Parathyroid adenoma (tissue), 2 donors: ENCODE results near the gene MT1X.
"Not testable (repeated sequence)": the region's sequence is repeated elsewhere in the genome, so short reads cannot be mapped to it uniquely, and the experiment has no call there.

Source experiments
- H2AFZ ChIP-seq: fragments of 300-600 bp; sonication (generic); one replicate; pipeline ENCODE4 v1.7.0; 2017; ENCODE audit warnings: antibody characterized with exemption, mild to moderate bottlenecking
- H3K27ac ChIP-seq: fragments of 300-600 bp; sonication (generic); one replicate; pipeline ENCODE4 v1.7.0; 2017
- H3K27me3 ChIP-seq: fragments of 300-600 bp; sonication (generic); one replicate; pipeline ENCODE4 v1.7.0; 2017; ENCODE audit warnings: low read length; ENCODE audit not compliant: control insufficient read depth, insufficient read depth
- H3K36me3 ChIP-seq: fragments of 300-600 bp; sonication (generic); one replicate; pipeline ENCODE4 v1.7.0; 2017; ENCODE audit warnings: low read length; ENCODE audit not compliant: control insufficient read depth, insufficient read depth
- H3K4me1 ChIP-seq: fragments of 300-600 bp; sonication (generic); one replicate; pipeline ENCODE4 v1.7.0; 2017; ENCODE audit warnings: control low read depth
- H3K4me2 ChIP-seq: fragments of 300-600 bp; sonication (generic); one replicate; pipeline ENCODE4 v1.7.0; 2017; ENCODE audit warnings: low read length
- H3K4me3 ChIP-seq: fragments of 300-600 bp; sonication (generic); one replicate; pipeline ENCODE4 v1.7.0; 2017; ENCODE audit warnings: low read depth, low read length
- H3K79me2 ChIP-seq: fragments of 300-600 bp; sonication (generic); one replicate; pipeline ENCODE4 v1.7.0; 2017; ENCODE audit warnings: control low read depth
- H3K9ac ChIP-seq: fragments of 300-600 bp; sonication (generic); one replicate; pipeline ENCODE4 v1.7.0; 2017; ENCODE audit warnings: mild to moderate bottlenecking
- H3K9me3 ChIP-seq: fragments of 300-600 bp; sonication (generic); one replicate; pipeline ENCODE4 v1.7.0; 2017; ENCODE audit warnings: low read length; ENCODE audit not compliant: control insufficient read depth
- CTCF ChIP-seq: fragments of 300-600 bp; sonication (generic); IDR thresholded peaks from one replicate; pipeline ENCODE4 v1.7.0; 2017; ENCODE audit warnings: antibody characterized with exemption, mild to moderate bottlenecking
- donor health status: primary hyperparathyroidism.

MT1X gene

GRCh38 chr16:56669005-56669839 is 13.0 kb upstream of the MT1X start, which contains the start of gene MT1H:
TSS of gene MT1H (plus strand) at chr16:56669814. CDS start at chr16:56669885, 71 bp downstream.
- no peaks in the 10 kb centered on the region for H3K9me3 ChIP-seq
- no peak within 1 kb of the TSS for H2AFZ ChIP-seq
- H3K27me3 ChIP-seq, result peaks cover 2% of the 10 kb centered on the region
- H3K9ac ChIP-seq, result no peak within 1 kb of the TSS
- H3K4me1 ChIP-seq, result no peaks in the 10 kb centered on the region
- no peak within 1 kb of the TSS for H3K27ac ChIP-seq
- no peaks in the 10 kb centered on the region for H3K79me2 ChIP-seq
- no peak for TF ChIP-seq CTCF
- H3K4me3 ChIP-seq, result no peak within 1 kb of the TSS
- no peaks in the 10 kb centered on the region for H3K36me3 ChIP-seq
- no peak within 1 kb of the TSS for H3K4me2 ChIP-seq

GRCh38 chr16:56669840-56670619 is 12.2 kb upstream of the MT1X start:
- Histone ChIP-seq H3K79me2 (no peaks in the 10 kb centered on the region), H3K4me1 (no peaks in the 10 kb centered on the region), H2AFZ (no peak overlapping the region), H3K27ac (no peak overlapping the region), H3K4me2 (no peak overlapping the region), H3K4me3 (no peak overlapping the region), H3K9me3 (no peaks in the 10 kb centered on the region), H3K9ac (no peak overlapping the region), H3K36me3 (no peaks in the 10 kb centered on the region), H3K27me3 (peaks cover 2% of the 10 kb centered on the region)
- no peak for TF ChIP-seq CTCF

GRCh38 chr16:56670620-56670934 is 11.7 kb upstream of the MT1X start:
- Histone ChIP-seq H3K4me1 (no peaks in the 10 kb centered on the region), H3K9ac (no peak overlapping the region), H2AFZ (no peak overlapping the region), H3K27ac (no peak overlapping the region), H3K9me3 (no peaks in the 10 kb centered on the region), H3K79me2 (no peaks in the 10 kb centered on the region), H3K4me2 (no peak overlapping the region), H3K27me3 (peaks cover 2% of the 10 kb centered on the region), H3K4me3 (no peak overlapping the region), H3K36me3 (no peaks in the 10 kb centered on the region)
- TF ChIP-seq CTCF, result no peak

- not testable (repeated sequence) for H2AFZ ChIP-seq, H3K4me1 ChIP-seq, H3K9me3 ChIP-seq, H3K36me3 ChIP-seq, H3K9ac ChIP-seq, H3K4me3 ChIP-seq, H3K4me2 ChIP-seq, H3K79me2 ChIP-seq, H3K27ac ChIP-seq, H3K27me3 ChIP-seq
Measured at GRCh38 chr16:56671691-56672090, 10.6 kb upstream of the MT1X start.

GRCh38 chr16:56672171-56672570 is 10.1 kb upstream of the MT1X start:
- H3K36me3 ChIP-seq, H3K27me3 ChIP-seq, H3K79me2 ChIP-seq: not testable (repeated sequence)

More at GRCh38 chr16:56672171-56672570, 10.1 kb upstream of the MT1X start:
- not testable (repeated sequence) for H3K4me1 ChIP-seq, H3K9me3 ChIP-seq, H2AFZ ChIP-seq, H3K9ac ChIP-seq, H3K27ac ChIP-seq, H3K4me3 ChIP-seq, H3K4me2 ChIP-seq
